Measurements from ENCODE around the gene DUS3L. TPM values are rescaled to one million over a fixed set of nuclear protein-coding genes. Genes with fewer than 3 reads are reported as not detected.
"Not testable (repeated sequence)": the region's sequence is repeated elsewhere in the genome, so short reads cannot be mapped to it uniquely, and the experiment has no call there.

Gene DUS3L
- total RNA-seq, 5 donors from 2014 or later (not counting 1 experiment from before 2014, with no cell fraction given): 69.9 to 153 (median 98.3) TPM

DNA sequence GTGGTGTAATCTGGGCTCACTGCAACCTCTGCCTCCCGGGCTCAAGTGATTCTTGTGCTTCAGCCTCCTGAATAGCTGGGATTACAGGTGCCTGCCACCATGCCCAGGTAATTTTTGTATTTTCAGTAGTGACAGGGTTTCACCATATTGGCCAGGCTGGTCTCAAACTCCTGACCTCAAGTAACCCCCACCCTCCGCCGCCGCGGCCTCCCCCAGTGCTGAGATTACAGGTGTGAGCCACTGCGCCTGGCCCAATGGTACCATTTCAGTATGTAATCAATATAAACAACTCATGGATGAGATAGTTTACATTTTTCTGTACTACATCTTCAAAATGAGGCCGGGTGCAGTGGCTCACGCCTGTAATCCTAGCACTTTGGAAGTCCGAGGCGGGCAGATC, 46.0 kb downstream of the DUS3L start:
- H3K9me3 Mint-ChIP-seq; POLR2A ChIA-PET; H3K27ac ChIP-seq (ENCODE audit: low read length); ATAC-seq (replicated peaks in 1 of 4); H3K27me3 Mint-ChIP-seq; H3K27ac Mint-ChIP-seq; H3K4me1 ChIP-seq (ENCODE audit: control insufficient read depth in 1 of 2, extremely low read depth in 1 of 2, insufficient read depth in 2 of 2, low read length in 2 of 2); H3K4me3 Mint-ChIP-seq; H3K4me1 Mint-ChIP-seq; H3K36me3 ChIP-seq (ENCODE audit: control insufficient read depth in 2 of 2, extremely low read depth in 1 of 2, insufficient read depth in 1 of 2, low read length in 1 of 2); DNase-seq; H3K4me3 ChIP-seq (ENCODE audit: control insufficient read depth in 1 of 2, extremely low read depth in 1 of 2, low read length in 1 of 2); H3K36me3 Mint-ChIP-seq; CTCF ChIA-PET; H3K9me3 ChIP-seq: not testable (repeated sequence)
- 100% methylated on average over 1 of the region's 10 CpGs for WGBS (ENCODE audit: insufficient coverage)
- peaks cover 0 to 21% of the 10 kb centered on the region in 2 experiments for H3K27me3 ChIP-seq (replicated peaks in 1 of 2; ENCODE audit: control insufficient read depth in 2 of 2, extremely low read depth in 1 of 2, insufficient read depth in 2 of 2, low read length in 1 of 2)

DNA sequence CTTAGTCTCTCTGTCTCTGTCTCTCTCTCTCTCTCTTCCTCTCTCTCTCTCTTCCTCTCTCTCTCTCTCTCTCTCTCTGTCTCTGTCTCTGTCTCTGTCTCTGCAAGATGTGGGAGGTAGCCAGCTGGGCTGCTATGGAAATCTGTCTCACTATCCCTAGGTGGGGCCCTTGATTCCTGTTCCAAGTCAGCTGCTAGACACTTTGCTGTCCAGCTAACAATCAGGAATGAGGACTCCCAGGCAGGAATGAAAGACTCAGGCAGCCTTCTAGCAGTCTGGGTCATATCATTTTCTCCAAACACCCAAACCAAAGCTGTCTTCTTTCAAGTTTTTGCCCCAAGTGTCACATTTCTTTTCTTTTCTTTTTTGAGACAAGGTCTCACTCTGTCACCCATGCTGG, 47.3 kb downstream of the DUS3L start:
- H3K27ac ChIP-seq (ENCODE audit: low read length): no peak overlapping the region
- no peaks in the 10 kb centered on the region for H3K36me3 Mint-ChIP-seq
- no peak overlapping the region for H3K4me3 ChIP-seq (ENCODE audit: control insufficient read depth in 1 of 2, extremely low read depth in 1 of 2, low read length in 1 of 2)
- no peaks in the 10 kb centered on the region for H3K4me1 ChIP-seq (ENCODE audit: control insufficient read depth in 1 of 2, extremely low read depth in 1 of 2, insufficient read depth in 2 of 2, low read length in 2 of 2)
- peaks cover 0 to 16% of the 10 kb centered on the region in 2 experiments for H3K27me3 ChIP-seq (replicated peaks in 1 of 2; ENCODE audit: control insufficient read depth in 2 of 2, extremely low read depth in 1 of 2, insufficient read depth in 2 of 2, low read length in 1 of 2)
- POLR2A ChIA-PET: no interaction called here
- H3K36me3 ChIP-seq (ENCODE audit: control insufficient read depth in 2 of 2, extremely low read depth in 1 of 2, insufficient read depth in 1 of 2, low read length in 1 of 2): no peaks in the 10 kb centered on the region
- no peaks in the 10 kb centered on the region for H3K4me1 Mint-ChIP-seq
- no peaks in the 10 kb centered on the region for H3K9me3 ChIP-seq
- peaks cover 3 to 6% of the 10 kb centered on the region in 2 donors for H3K27me3 Mint-ChIP-seq
- CTCF ChIA-PET: no interaction called here
- H3K27ac Mint-ChIP-seq: no peak overlapping the region
- DNase-seq (no peak), ATAC-seq (replicated peaks in 1 of 4) (no peak)
- H3K9me3 Mint-ChIP-seq: no peaks in the 10 kb centered on the region
- H3K4me3 Mint-ChIP-seq: no peak overlapping the region

DNA sequence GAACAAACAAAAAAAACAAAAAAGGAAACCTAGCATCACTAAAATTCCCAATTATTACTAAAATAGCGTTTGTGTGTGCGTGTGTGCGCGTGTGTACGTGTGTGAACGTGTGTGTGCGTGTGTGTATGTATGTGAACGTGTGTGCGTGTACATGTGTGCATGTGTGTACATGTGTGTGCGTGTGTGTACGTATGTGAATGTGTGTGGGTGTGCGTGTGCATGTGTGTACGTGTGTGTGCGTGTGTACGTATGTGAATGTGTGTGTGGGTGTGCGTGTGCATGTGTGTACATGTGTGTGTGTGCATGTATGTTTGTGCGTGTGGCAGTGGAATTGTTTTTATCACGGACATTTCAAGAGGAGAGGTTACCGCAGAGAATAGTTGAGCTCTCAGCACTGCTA, 48.9 kb downstream of the DUS3L start:
- POLR2A ChIA-PET: no interaction called here
- Mint-ChIP-seq H3K27me3 (peaks cover 3 to 4% of the 10 kb centered on the region in 2 donors), H3K4me1 (no peaks in the 10 kb centered on the region), H3K36me3 (no peaks in the 10 kb centered on the region), H3K9me3 (no peaks in the 10 kb centered on the region), H3K4me3 (no peak overlapping the region), H3K27ac (no peak overlapping the region)
- Histone ChIP-seq H3K27me3 (replicated peaks in 1 of 2; ENCODE audit: control insufficient read depth in 2 of 2, extremely low read depth in 1 of 2, insufficient read depth in 2 of 2, low read length in 1 of 2) (peaks cover 0 to 6% of the 10 kb centered on the region in 2 experiments), H3K4me3 (ENCODE audit: control insufficient read depth in 1 of 2, extremely low read depth in 1 of 2, low read length in 1 of 2) (no peak overlapping the region), H3K27ac (ENCODE audit: low read length) (no peak overlapping the region), H3K9me3 (no peaks in the 10 kb centered on the region), H3K36me3 (ENCODE audit: control insufficient read depth in 2 of 2, extremely low read depth in 1 of 2, insufficient read depth in 1 of 2, low read length in 1 of 2) (no peaks in the 10 kb centered on the region), H3K4me1 (ENCODE audit: control insufficient read depth in 1 of 2, extremely low read depth in 1 of 2, insufficient read depth in 2 of 2, low read length in 2 of 2) (no peaks in the 10 kb centered on the region)
- WGBS (ENCODE audit: insufficient coverage): 93% methylated on average over 17 of the region's 19 CpGs
- ATAC-seq (replicated peaks in 1 of 4) (no peak), DNase-seq (no peak)
- CTCF ChIA-PET: interaction anchor here in 1 of 2 donors (0.6 kb wide), 1 partner anchor 29 kb away, joined by 3 read pairs; no protein-coding TSS in a partner anchor

DNA sequence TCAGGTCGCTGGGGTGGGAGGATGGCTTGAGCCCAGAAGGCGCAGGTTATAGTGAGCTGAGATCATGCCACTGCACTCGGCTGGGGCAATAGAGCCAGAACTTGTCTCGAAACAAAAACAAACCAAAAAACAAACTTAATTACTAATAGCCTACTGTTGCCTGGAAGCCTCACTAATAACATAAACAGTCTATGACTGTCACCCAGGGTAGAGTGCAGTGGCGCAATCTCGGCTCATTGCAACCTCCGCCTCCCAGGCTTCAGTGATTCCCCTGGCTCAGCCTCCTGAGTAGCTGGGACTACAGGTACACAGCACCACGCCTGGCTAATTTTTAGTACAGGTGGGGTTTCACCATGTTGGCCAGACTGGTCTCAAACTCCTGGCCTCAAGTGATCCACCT, 52.5 kb downstream of the DUS3L start:
- POLR2A ChIA-PET: no interaction called here
- no peaks in the 10 kb centered on the region for H3K9me3 Mint-ChIP-seq
- Histone ChIP-seq H3K36me3 (ENCODE audit: control insufficient read depth in 2 of 2, extremely low read depth in 1 of 2, insufficient read depth in 1 of 2, low read length in 1 of 2) (no peaks in the 10 kb centered on the region), H3K27ac (ENCODE audit: low read length) (no peak overlapping the region), H3K4me3 (ENCODE audit: control insufficient read depth in 1 of 2, extremely low read depth in 1 of 2, low read length in 1 of 2) (no peak overlapping the region), H3K4me1 (ENCODE audit: control insufficient read depth in 1 of 2, extremely low read depth in 1 of 2, insufficient read depth in 2 of 2, low read length in 2 of 2) (no peaks in the 10 kb centered on the region), H3K9me3 (no peaks in the 10 kb centered on the region), H3K27me3 (replicated peaks in 1 of 2; ENCODE audit: control insufficient read depth in 2 of 2, extremely low read depth in 1 of 2, insufficient read depth in 2 of 2, low read length in 1 of 2) (peaks cover 0 to 6% of the 10 kb centered on the region in 2 experiments)
- peaks cover under 1 to 8% of the 10 kb centered on the region in 2 donors for H3K27me3 Mint-ChIP-seq
- no peak for DNase-seq
- H3K27ac Mint-ChIP-seq: no peak overlapping the region
- no peak overlapping the region for H3K4me3 Mint-ChIP-seq
- CTCF ChIA-PET: no interaction called here
- no peaks in the 10 kb centered on the region for H3K36me3 Mint-ChIP-seq
- no peaks in the 10 kb centered on the region for H3K4me1 Mint-ChIP-seq
- no peak for ATAC-seq (replicated peaks in 1 of 4)
- 83% methylated on average over 4 of the region's 8 CpGs for WGBS (ENCODE audit: insufficient coverage)

Other genes starting within 250 kb of the DUS3L start
- 1 to 10 TPM in 4 of 5 donors, under 1 TPM in 1; 0.66 to 2.7 (median 1.9) TPM for gene TINCR, start 223.2 kb downstream of the DUS3L start, total RNA-seq
- 100 to 1,000 TPM; 222 to 253 (median 237) TPM for gene SAFB2, start 168.4 kb downstream of the DUS3L start, total RNA-seq
- 100 to 1,000 TPM; 164 to 203 (median 195) TPM for gene SAFB, start 168.1 kb downstream of the DUS3L start, total RNA-seq
- gene MICOS13, start 110.6 kb downstream of the DUS3L start, total RNA-seq: 10 to 100 TPM; 29.3 to 64.5 (median 57.0) TPM
- 1 to 10 TPM; 3.2 to 6.1 (median 4.4) TPM for gene HSD11B1L, start 110.1 kb downstream of the DUS3L start, total RNA-seq
- gene RPL36, start 100.9 kb downstream of the DUS3L start, total RNA-seq: 1,000 to 10,000 TPM; 1,208 to 1,613 (median 1,528) TPM
- 10 to 100 TPM; 70.0 to 83.9 (median 81.8) TPM for gene LONP1, start 71.0 kb downstream of the DUS3L start, total RNA-seq
- not detected for gene CATSPERD, start 70.5 kb downstream of the DUS3L start, total RNA-seq
- gene PRR22, start 6.4 kb downstream of the DUS3L start, total RNA-seq: 1 to 10 TPM; 4.7 to 6.0 (median 5.5) TPM
- gene NRTN, start 13.9 kb upstream of the DUS3L start, total RNA-seq: 1 to 10 TPM in 2 of 5 donors, under 1 TPM in 1, not detected in 2; 0.59 to 2.0 (median 1.6) TPM
- under 1 TPM in 3 of 5 donors, not detected in 2; 0.15 to 0.79 (median 0.35) TPM for gene FUT6, start 48.5 kb upstream of the DUS3L start, total RNA-seq
- gene FUT3, start 60.3 kb upstream of the DUS3L start, total RNA-seq: under 1 TPM in 4 of 5 donors, not detected in 1; 0.13 to 0.50 (median 0.18) TPM
- 1 to 10 TPM in 2 of 5 donors, under 1 TPM in 3; 0.23 to 2.5 (median 0.67) TPM for gene FUT5, start 79.4 kb upstream of the DUS3L start, total RNA-seq
- gene NDUFA11, start 112.6 kb upstream of the DUS3L start, total RNA-seq: 100 to 1,000 TPM; 106 to 198 (median 185) TPM
- 10 to 100 TPM; 23.8 to 35.9 (median 30.9) TPM for gene VMAC, start 113.7 kb upstream of the DUS3L start, total RNA-seq
- 10 to 100 TPM; 43.3 to 74.8 (median 69.8) TPM for gene CAPS, start 123.1 kb upstream of the DUS3L start, total RNA-seq
- 100 to 1,000 TPM in 2 of 5 donors, 10 to 100 TPM in 3; 90.2 to 101 (median 98.3) TPM for gene RANBP3, start 187.0 kb upstream of the DUS3L start, total RNA-seq

All from T-cell (primary cell).